ENCODE measurements around the gene EML2.
"Not testable (repeated sequence)": the region's sequence is repeated elsewhere in the genome, so short reads cannot be mapped to it uniquely, and the experiment has no call there.

The EML2 gene, protein sequence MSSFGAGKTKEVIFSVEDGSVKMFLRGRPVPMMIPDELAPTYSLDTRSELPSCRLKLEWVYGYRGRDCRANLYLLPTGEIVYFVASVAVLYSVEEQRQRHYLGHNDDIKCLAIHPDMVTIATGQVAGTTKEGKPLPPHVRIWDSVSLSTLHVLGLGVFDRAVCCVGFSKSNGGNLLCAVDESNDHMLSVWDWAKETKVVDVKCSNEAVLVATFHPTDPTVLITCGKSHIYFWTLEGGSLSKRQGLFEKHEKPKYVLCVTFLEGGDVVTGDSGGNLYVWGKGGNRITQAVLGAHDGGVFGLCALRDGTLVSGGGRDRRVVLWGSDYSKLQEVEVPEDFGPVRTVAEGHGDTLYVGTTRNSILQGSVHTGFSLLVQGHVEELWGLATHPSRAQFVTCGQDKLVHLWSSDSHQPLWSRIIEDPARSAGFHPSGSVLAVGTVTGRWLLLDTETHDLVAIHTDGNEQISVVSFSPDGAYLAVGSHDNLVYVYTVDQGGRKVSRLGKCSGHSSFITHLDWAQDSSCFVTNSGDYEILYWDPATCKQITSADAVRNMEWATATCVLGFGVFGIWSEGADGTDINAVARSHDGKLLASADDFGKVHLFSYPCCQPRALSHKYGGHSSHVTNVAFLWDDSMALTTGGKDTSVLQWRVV

GRCh38 chr19:45638930-45639729, at the start of gene EML2:
Gene EML2, minus strand, starts transcription at chr19:45639397. Its CDS starts 21 bp downstream, at chr19:45639376.
- peak; percentile 22 for DNase-seq

DNA sequence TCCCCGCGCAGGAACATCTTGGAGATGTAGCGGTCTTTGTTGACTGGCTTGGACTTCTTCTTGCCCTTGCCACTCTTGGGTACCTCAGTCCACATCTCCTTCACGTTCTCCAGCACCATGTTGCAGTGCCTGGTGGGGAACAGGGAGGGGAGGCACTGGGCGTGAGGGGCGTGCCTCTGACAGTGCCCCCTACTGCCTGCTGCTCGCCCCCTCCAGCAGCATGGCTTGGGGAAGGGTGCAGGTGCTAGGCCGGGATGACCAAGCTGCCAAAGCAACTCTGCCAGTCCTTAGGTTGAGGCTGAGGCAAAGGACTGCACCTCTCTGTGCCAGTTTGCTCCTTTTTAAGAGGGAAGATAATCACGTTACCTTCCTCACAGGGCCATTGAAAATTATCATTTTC, 48.4 kb upstream of the EML2 start:
- DNase-seq: no peak

- DNase-seq: not testable (repeated sequence)
Observed at GRCh38 chr19:45685045-45685444, 45.8 kb upstream of the EML2 start.

DNA sequence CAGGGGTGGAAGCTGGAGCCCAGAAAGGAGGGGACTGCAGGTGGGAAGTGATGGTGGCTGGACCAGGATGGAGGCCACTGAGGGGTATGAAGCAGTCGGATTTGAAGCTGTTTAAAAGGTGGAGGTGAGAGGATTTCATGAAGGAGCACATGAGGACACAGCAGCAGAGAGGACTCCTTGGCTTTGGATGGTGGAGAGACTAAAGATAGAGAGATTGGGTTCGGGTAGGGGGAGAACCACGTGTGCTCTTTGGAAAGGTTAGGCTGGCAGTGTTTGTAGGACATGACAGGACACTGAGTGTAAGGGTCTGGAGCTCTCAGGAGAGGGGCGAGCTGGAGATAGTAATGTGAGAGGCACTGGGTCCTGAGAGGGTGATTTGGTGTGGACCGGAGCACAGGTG, 43.7 kb upstream of the EML2 start:
- no peak for DNase-seq

GRCh38 chr19:45682117-45682516, 42.9 kb upstream of the EML2 start:
- DNase-seq: no peak

GRCh38 chr19:45681391-45682015, 42.3 kb upstream of the EML2 start:
- DNase-seq: peak; percentile 67

DNA sequence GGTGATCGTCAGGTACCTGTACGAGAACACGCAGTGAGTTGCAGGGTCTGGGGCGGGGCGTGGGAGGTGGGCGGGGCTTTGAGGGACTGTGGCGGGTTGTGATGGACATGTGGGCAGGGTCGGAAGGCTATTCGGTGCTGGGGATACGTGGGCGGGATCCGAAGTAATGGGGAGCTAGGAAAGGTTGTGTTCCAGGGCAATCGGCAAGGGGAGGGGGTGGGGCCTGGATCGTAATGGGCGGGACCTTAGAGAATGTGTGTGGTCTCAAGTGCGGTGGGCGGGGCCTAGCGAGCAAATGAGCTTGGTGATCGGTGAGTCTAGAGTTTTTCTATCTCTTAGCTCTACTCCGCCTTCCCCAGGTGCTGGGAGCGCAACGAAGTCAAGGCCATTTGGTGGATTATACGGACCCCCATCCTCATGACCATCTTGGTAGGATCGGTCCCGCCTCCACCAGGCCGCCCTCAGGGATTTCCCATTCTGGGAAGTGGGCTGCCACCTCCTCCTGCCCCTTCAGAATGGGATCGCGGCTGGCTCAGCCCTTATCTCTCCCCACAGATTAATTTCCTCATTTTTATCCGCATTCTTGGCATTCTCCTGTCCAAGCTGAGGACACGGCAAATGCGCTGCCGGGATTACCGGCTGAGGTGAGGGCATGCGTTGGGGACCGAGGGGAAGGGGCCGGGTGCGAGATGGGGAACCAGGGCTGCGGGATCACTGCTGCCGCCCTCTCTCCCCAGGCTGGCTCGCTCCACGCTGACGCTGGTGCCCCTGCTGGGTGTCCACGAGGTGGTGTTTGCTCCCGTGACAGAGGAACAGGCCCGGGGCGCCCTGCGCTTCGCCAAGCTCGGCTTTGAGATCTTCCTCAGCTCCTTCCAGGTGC, 38.4 kb upstream of the EML2 start:
- peak; percentile 63 for DNase-seq

- DNase-seq: no peak
Observed at GRCh38 chr19:45676851-45677263, 37.7 kb upstream of the EML2 start.

- DNase-seq: no peak
Observed at GRCh38 chr19:45674946-45675345, 35.7 kb upstream of the EML2 start.

- peak; percentile 67 for DNase-seq
Observed at GRCh38 chr19:45670670-45671453, 31.7 kb upstream of the EML2 start.

- DNase-seq: no peak
Observed at GRCh38 chr19:45668342-45668871, 29.2 kb upstream of the EML2 start.

- DNase-seq: no peak
Observed at GRCh38 chr19:45667620-45668341, 28.6 kb upstream of the EML2 start, which contains the start of gene GIPR. Gene GIPR, plus strand, starts transcription at chr19:45668221. Its CDS starts 1,300 bp downstream, at chr19:45669521.

DNA sequence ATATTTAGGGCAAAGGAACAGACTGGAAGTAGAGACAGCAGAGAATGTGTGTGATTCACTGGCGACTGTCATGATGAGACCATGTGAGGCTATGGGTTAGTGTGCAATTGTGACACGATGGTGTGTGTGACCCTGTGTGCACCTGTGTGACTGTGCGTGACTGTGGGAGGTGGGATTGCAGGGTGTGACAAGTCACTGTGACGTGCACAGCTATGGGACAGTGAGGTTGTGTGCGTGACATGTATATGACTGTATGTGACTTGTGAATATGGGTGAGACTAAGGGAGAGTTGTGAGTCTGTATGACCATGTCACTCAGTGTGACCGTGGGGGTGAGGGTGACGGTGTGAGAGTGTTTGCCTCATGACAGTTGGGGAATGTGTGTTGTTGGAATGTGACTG, 25.4 kb upstream of the EML2 start:
- no peak for DNase-seq

GRCh38 chr19:45663800-45664199, 24.6 kb upstream of the EML2 start:
- DNase-seq: no peak

DNA sequence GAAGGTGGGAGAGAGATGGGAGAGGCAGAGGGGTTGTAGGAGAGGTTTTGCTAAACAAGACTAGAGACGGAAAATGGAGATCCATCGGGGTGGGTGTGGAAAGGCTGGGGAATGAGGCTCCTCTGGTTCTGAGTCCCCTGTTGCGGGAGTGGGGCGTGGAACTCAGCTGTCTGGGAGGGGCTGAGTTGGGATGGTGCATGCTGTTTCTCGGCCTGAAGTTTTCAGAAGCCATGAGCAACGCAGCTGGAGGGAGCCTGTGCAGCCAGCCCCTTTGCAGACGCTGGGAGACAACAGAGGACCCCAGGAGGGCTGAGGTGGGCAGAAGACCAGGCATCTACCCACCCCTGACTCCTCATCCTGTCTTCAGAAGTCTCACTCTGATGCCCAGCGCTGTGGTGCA, 21.4 kb upstream of the EML2 start:
- DNase-seq: no peak

- DNase-seq: no peak
Observed at GRCh38 chr19:45659096-45659729, 20.0 kb upstream of the EML2 start.

- no peak for DNase-seq
Observed at GRCh38 chr19:45657520-45658167, 18.4 kb upstream of the EML2 start.

GRCh38 chr19:45655073-45655472, 15.9 kb upstream of the EML2 start:
- DNase-seq: no peak

DNA sequence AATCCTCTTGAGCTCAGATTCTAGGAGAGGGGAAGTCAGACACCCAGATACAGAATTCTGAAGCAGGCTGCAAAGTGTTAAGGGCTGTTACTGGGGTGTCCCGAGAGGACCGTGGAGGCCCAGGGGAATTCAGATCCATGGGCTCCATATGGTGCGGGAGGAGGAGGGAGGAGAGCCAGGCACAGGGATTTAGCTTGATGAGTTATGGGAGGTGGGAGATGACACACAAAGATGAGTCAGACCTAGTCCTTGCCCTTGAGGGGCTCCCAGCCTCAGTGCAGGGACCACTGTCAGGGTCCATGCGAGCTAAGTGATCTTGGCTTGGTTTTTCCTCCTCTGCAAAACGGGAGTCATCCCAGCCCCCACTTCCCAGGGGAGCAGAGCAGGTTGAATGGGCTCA, 14.4 kb upstream of the EML2 start:
- DNase-seq: no peak
